ENCODE results near the gene ACOT13.
"Not testable (repeated sequence)": the region's sequence is repeated elsewhere in the genome, so short reads cannot be mapped to it uniquely, and the experiment has no call there.

Gene ACOT13

DNA sequence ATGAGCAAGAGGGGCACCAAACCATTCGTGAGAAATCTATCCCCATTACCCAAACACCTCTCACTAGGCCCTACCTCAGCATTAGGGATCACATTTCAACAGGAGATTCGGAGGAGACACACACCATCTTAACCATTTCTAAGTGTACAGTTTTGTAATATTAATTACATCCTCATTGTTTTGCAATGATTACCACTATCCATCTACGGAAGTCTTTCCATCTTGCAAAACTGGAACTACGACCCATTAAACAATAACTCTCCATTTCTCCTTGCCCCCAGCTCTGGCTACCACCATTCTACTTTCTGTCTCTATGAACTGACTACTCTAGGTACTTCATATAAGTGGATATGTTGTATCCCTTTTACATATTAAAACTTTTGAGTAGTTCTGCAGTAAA, 20.1 kb downstream of the ACOT13 start:
- DNase-seq (ENCODE audit: low read depth, low spot score) = no peak
- H3K4me3 ChIP-seq (ENCODE audit: low read length) = no peak overlapping the region

DNA sequence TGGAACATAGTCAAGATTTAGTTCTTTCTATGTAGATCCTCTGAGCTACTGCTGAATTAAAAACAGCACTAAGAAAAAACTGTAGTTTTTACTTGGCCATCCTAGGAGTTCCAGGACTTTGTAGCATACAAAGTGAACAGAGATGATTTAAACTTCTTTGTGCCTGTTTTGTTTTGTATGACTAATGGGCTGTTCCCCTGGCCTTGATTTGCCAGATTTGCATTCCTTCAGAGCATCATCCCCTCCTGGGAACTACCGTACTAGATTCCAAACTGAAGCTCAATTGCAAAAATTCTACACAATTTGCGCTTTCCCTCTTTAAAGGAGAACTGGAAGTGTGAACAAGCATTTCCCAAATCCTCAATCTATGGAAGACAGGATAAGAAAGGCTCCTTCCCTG, 23.1 kb downstream of the ACOT13 start:
- no peak for DNase-seq (ENCODE audit: low read depth, low spot score)
- no peak overlapping the region for H3K4me3 ChIP-seq (ENCODE audit: low read length)

DNA sequence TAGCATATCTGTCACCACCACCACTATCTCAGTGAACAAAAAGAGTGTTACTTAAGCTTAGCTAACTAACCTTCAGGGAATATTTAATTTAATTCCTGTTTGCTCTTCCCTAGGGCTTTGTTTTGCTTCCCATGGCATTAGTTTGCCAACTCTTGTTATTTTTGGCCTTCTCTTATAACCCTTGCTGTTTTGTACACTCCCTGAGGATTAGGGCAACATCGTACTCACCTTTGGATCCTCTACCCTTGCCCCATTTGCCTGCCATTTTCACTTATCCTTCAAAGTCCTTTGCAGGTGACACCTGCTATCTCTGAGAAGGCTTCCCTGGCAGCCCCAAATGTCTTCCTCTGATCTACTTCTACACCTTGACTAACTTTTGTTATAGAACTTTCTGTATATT, 23.7 kb downstream of the ACOT13 start:
- no peak overlapping the region for H3K4me3 ChIP-seq (ENCODE audit: low read length)
- DNase-seq (ENCODE audit: low read depth, low spot score) = no peak

GRCh38 chr6:24691550-24691949, 24.7 kb downstream of the ACOT13 start:
- no peak for DNase-seq (ENCODE audit: low read depth, low spot score)
- H3K4me3 ChIP-seq (ENCODE audit: low read length) = no peak overlapping the region

DNA sequence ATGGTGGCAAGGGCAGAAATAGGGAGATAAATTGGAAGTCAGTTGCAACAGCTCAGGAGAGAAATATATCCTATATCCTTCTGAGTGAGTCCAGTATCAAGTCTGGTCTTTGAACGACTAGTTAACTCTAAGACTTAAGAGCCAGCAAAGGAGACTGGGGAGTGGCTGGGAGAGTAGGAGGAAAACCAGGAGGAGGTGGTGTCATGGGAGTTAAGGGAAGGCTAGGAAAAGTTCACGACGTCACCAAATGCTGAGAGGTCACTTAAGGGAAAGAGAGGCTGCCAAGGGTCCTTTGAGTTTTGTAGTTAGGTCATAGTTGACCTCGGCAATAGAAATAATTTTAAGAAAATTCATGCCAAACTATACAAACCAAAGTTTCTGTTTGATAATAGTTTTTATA, 25.1 kb downstream of the ACOT13 start:
- H3K4me3 ChIP-seq (ENCODE audit: low read length) = no peak overlapping the region
- no peak for DNase-seq (ENCODE audit: low read depth, low spot score)

- no peak for DNase-seq (ENCODE audit: low read depth, low spot score)
- no peak overlapping the region for H3K4me3 ChIP-seq (ENCODE audit: low read length)
Measured at GRCh38 chr6:24692415-24692814, 25.5 kb downstream of the ACOT13 start.

- no peak overlapping the region for H3K4me3 ChIP-seq (ENCODE audit: low read length)
- DNase-seq (ENCODE audit: low read depth, low spot score) = peak; percentile 25
Measured at GRCh38 chr6:24692848-24693592, 26.1 kb downstream of the ACOT13 start.

DNA sequence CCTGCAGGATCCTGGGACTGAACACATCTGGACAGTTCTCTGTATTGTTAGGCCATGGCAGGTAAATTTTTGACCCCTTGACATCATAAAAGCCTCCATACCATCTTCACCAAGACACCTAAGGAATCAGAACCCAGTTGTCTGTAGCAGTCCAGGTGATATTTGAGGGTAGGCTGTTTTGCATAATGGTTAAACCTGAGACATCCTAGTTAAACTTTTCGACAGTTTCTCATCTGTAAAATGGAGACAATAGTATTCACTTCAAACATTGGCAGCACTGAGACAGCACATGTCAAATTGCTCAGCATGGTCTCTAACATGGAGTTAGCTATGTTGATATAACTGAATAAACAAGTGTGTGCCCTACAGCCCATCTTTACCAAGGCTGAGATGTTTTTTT, 27.3 kb downstream of the ACOT13 start:
- no peak for DNase-seq (ENCODE audit: low read depth, low spot score)

DNA sequence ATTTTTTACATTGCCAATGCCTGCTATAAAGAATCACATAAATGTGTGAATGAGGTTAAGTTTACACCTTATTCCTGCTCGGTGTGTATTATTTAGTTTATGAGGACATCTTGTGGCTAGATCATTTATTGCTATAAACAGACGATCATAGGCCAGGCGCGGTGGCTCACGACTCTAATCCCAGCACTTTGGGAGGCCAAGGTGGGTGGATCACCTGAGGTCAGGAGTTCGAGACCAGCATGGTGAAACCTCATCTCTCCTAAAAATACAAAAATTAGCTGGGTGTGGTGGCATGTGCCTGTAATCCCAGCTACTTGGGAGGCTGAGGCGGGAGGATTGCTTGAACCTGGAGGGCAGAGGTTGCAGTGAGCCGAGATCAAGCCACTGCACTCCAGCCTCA, 28.8 kb downstream of the ACOT13 start:
- peak; percentile 51 for DNase-seq (ENCODE audit: low read depth, low spot score)
- not testable (repeated sequence) for H3K4me3 ChIP-seq (ENCODE audit: low read length)

More for the DNA sequence above, 27.3 kb downstream of the ACOT13 start:
- H3K4me3 ChIP-seq (ENCODE audit: low read length) = no peak overlapping the region

GRCh38 chr6:24696097-24696496, 29.2 kb downstream of the ACOT13 start:
- no peak overlapping the region for H3K4me3 ChIP-seq (ENCODE audit: low read length)
- no peak for DNase-seq (ENCODE audit: low read depth, low spot score)

DNA sequence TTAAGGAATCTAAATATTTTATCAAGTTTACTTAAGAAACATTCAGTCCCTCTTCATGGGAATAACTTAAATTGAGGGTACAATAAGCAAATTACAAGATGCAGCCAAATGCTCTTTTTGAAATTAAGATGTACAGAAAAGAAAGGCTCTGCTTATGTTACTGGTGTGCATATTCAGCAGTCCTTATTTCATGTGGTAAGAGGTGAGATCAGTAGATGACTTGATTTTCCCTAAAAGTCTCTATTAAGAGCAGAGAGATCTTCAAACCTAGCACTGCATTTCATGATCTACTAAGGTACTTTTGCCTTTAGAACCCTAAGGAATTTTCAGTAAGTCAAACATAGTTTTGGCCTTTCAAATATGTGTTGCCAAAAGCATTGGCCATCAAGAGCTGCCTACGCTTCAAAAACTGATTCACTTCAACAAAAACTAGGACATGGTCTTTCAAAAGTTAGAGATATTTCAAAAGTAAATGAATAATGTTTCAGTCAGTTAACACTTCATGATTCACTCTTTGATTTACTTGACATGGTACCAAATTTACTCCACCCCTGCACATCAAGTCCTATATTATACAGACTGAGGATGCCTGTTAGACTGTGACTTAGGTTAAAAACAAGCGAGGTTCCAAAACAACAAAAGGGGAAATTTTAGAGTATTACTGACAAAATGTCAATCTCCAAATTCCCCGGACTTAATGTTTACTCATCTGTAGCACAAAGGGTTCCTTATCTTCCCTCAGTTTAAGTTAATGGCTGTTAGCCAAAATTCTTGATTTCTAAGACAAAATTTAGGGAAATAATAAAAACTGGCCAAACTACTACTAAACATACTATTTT, 32.9 kb downstream of the ACOT13 start:
- H3K4me3 ChIP-seq (ENCODE audit: low read length) = no peak overlapping the region
- no peak for DNase-seq (ENCODE audit: low read depth, low spot score)

DNA sequence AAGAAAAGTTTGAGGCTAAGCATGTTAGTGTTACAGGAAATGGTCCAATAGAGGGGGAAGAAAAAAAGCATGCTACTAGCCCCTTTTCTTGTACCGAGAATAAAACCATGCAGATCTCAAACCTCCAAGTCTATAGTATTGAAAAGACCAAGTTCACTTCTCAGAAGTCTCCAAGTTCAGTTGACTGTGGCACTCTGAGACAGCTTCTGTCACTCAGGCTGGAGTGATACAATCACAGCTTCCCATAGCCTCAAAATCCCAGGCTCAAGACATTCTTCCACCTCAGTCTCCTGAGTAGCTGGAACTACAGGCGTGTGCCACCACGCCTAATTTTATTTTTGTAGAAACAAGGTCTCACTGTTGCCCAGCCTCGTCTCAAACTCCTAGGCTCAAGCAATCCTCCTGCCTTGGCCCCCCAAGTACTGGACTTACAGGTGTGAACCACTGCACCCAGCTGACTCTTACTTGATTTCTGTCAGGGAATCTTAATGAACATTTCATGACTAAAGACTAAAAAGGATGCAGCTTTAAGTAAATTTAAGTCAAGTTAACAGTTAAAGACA, 35.9 kb downstream of the ACOT13 start:
- no peak overlapping the region for H3K4me3 ChIP-seq (ENCODE audit: low read length)
- DNase-seq (ENCODE audit: low read depth, low spot score) = no peak

DNA sequence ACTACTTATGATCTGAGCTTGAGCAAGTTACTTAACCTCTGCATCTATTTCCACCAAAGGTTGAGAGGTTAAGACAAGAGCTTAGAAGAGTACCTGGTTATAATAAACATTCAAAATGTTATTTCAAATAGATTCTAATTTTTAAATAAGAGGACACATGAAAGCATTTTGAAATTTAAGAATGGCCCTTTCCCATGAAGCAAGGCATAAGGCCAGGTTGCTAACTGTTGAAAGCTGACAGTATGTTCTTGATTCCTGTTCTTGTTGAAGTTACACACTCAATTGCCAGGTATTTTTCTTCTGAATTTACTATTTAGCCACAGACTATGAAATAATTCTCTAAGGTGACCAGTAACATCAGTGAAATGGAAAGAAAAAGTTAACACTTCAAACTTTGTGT, 37.6 kb downstream of the ACOT13 start:
- no peak for DNase-seq (ENCODE audit: low read depth, low spot score)
- H3K4me3 ChIP-seq (ENCODE audit: low read length) = no peak overlapping the region

DNA sequence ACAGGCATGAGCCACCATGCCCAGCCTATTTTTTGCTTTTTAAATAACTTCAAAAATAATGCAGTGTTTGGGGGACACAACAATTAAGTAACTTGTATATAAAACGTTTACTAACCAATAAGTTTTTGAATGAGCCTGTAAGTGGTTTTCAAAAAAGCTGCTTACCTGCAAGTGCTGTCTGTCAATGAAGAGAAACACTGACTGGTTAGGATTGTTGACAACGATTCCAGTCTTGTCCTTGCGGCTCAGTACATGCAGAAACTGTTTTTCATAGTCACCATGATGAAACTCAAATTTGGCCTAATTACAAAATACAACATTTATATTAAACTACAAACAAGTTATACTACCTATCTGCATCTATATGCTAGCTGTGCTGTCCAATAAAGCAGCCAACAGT, 41.7 kb downstream of the ACOT13 start:
- DNase-seq (ENCODE audit: low read depth, low spot score) = no peak
- no peak overlapping the region for H3K4me3 ChIP-seq (ENCODE audit: low read length)

- H3K4me3 ChIP-seq (ENCODE audit: low read length) = no peak overlapping the region
- DNase-seq (ENCODE audit: low read depth, low spot score) = no peak
Measured at GRCh38 chr6:24709014-24709711, 42.3 kb downstream of the ACOT13 start.

- DNase-seq (ENCODE audit: low read depth, low spot score) = no peak
- H3K4me3 ChIP-seq (ENCODE audit: low read length) = no peak overlapping the region
Measured at GRCh38 chr6:24710519-24711303, 43.8 kb downstream of the ACOT13 start.

DNA sequence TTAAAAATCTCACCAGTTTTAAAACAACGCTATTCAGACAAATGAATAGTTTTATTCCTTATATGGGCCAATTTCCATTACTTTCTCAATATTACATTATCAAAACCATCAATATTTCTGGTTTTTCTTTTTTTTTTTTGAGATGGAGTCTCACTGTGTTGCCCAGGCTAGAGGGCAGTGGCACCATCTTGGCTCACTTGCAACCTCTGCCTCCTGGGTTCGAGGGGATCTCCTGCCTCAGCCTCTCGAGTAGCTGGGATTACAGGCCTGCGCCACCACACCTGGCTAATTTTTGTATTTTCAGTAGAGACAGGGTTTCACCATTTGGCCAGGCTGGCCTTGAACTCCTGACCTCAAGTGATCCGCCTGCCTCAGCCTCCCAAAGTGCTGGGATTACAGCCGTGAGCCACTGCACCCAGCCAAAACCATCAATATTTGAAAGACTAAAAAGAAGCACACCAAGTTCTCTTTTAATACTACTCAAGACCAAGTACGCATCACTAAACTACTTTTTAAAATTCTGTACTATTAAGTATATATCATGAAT, 49.8 kb downstream of the ACOT13 start:
- DNase-seq (ENCODE audit: low read depth, low spot score); H3K4me3 ChIP-seq (ENCODE audit: low read length): not testable (repeated sequence)

DNA sequence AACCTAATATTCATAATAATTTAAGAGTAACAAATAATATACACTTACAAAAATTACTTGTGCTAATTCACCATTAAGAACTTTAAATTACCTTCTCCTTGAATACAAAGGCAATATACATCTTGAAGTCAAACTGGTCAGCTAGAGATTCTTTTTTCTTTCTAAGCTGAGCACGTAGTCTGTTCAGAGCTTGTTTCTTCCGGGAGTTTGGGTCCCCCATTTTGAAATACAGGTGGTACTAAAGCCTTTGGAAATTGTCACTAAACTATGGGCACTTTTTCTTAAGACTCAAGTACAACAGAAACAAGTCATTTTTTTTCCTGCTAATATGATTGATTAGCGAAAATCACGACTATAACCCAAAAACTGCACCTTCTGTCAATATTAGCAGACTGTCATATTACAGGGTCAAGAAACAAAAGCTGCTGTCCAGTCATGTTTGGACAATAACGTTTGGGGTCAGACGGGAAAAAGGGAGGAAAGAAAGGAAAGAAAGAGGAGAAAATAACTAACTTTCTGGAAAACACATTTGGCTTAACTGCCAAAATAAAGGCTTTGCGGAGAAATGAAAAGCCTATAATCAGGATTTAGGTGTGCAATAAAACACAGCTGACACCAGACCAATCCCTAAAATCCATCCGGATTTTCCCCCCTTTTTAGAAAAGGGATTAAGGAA, 51.7 kb downstream of the ACOT13 start:
- H3K4me3 ChIP-seq (ENCODE audit: low read length) = peak overlapping the region; percentile 93
- DNase-seq (ENCODE audit: low read depth, low spot score) = no peak
